OCI-LY3 (cell line): ENCODE results near the gene SHISA6.

Experiments
- CTCF ChIP-seq: fragments of 200-600, 300-600 bp; sonication (generic); IDR thresholded peaks from 2 replicates; pipeline ENCODE4 v1.5.1; 2014; ENCODE audit warnings: antibody characterized with exemption, low read length, low read depth
- EZH2phosphoT487 ChIP-seq: fragments of 200-600 bp; shearing (Covaris generic); IDR thresholded peaks from 2 replicates; pipeline ENCODE4 v1.6.1; 2018; ENCODE audit warnings: antibody characterized with exemption, mixed run types, low read depth

GRCh38 chr17:11294826-11295225 lies 53.8 kb downstream of the SHISA6 start:
- TF ChIP-seq CTCF = no peak
- no peak for TF ChIP-seq EZH2phosphoT487
